Ectodermal cell (in vitro differentiated cells): ENCODE measurements around the gene CCDC14.

Source experiments
- H3K27ac ChIP-seq: 2 replicates; pipeline ENCODE4 v1.7.0; 2013; ENCODE audit warnings: mild to moderate bottlenecking, low read depth, low read length; ENCODE audit not compliant: insufficient read depth, poor library complexity, severe bottlenecking
- H3K27me3 ChIP-seq: 2 replicates; pipeline ENCODE4 v1.7.0; 2013; ENCODE audit warnings: mild to moderate bottlenecking, low read length; ENCODE audit not compliant: insufficient read depth, control insufficient read depth, poor library complexity, severe bottlenecking
- H3K36me3 ChIP-seq: one replicate; pipeline ENCODE4 v1.7.0; 2013; ENCODE audit warnings: low read length; ENCODE audit not compliant: control insufficient read depth, insufficient read depth
- H3K4me1 ChIP-seq: one replicate; pipeline ENCODE4 v1.7.0; 2013; ENCODE audit warnings: low read length; ENCODE audit not compliant: control insufficient read depth, insufficient read depth
- H3K4me3 ChIP-seq: 2 replicates; pipeline ENCODE4 v1.7.0; 2013; ENCODE audit warnings: low read depth, low read length, control low read depth; ENCODE audit not compliant: insufficient read depth
- H3K9me3 ChIP-seq: 2 replicates; pipeline ENCODE4 v1.7.0; 2013; ENCODE audit warnings: mild to moderate bottlenecking, low read length, moderate library complexity; ENCODE audit not compliant: control insufficient read depth
- WGBS, 2 experiments: methylation state at CpG; one replicate each; pipeline ENCODE4 v1.1.7; 2013; ENCODE audit warnings: missing lambda C conversion rate in 2 of 2; 5-methylcytosine and 5-hydroxymethylcytosine counted together

The CCDC14 gene

DNA sequence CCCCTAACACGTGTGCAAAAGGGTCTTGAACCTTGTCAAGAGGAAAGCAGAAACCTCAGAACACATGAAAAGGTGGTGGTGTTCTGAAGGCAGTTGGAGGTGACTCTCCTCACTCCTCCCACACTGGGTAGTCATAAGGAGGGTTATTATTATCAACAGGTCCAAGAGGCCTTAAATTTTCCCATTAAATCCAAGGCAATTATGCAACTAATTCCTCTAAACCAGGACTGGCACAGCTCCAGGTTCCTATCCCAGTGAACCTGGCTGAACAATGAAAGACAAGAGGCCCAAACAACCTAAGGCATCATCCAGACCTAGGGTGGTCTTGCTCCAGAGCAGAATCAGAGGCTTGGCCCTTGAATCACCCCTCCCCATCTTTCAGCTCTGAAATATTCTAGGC is 91.9 kb downstream of the CCDC14 start:
- Histone ChIP-seq H3K27ac (no peak overlapping the region), H3K36me3 (no peaks in the 10 kb centered on the region), H3K4me3 (no peak overlapping the region), H3K27me3 (no peaks in the 10 kb centered on the region), H3K9me3 (no peaks in the 10 kb centered on the region), H3K4me1 (peaks cover 8% of the 10 kb centered on the region)
- 89 to 97% methylated on average over 1 of the region's 1 CpG for WGBS, 2 experiments

DNA sequence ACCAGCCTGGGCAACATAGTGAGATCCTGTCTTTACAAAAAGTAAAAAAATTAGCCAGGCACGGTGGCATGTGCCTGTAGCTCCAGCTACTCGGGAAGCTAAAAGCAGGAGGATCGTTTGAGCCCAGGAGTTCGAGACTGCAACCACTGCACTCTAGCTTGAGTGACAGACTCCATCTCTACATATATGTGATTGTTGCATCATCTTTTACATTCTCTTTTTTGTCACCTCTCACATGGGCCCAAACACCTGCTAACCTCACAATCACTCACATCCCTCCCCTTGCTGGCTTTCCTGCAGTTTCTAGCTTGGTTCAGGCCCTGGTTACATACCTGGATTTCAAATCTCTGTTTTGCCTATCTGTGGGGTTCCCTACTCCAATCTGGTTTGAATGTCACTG is 96.3 kb downstream of the CCDC14 start:
- Histone ChIP-seq H3K36me3 (no peaks in the 10 kb centered on the region), H3K4me3 (no peak overlapping the region), H3K9me3 (no peaks in the 10 kb centered on the region), H3K4me1 (peaks cover 5% of the 10 kb centered on the region), H3K27ac (no peak overlapping the region), H3K27me3 (no peaks in the 10 kb centered on the region)
- 92 to 96% methylated on average over 4 of the region's 4 CpGs for WGBS, 2 experiments
